HCT116 (cell line): ENCODE results near the gene CREBBP.

Experiments used
- CBX3 ChIP-seq: IDR thresholded peaks from 2 replicates; pipeline ENCODE4 v1.6.1; 2012; ENCODE audit warnings: low read depth
- ELF1 ChIP-seq: IDR thresholded peaks from 2 replicates; pipeline ENCODE4 v1.6.1; 2012; ENCODE audit warnings: low read depth, borderline replicate concordance
- EZH2 ChIP-seq: fragments of 200-600 bp; sonication (generic); IDR thresholded peaks from 2 replicates; pipeline ENCODE4 v1.6.1; 2017; ENCODE audit warnings: antibody characterized with exemption, mixed run types
- EZH2phosphoT487 ChIP-seq: fragments of 200-600 bp; IDR thresholded peaks from 2 replicates; pipeline ENCODE4 v1.6.1; 2018; ENCODE audit warnings: antibody characterized with exemption, borderline replicate concordance
- POLR2A ChIP-seq: IDR thresholded peaks from 2 replicates; pipeline ENCODE4 v1.7.0; 2011; ENCODE audit warnings: borderline replicate concordance; ENCODE audit not compliant: insufficient read depth, insufficient read length; ENCODE audit errors: extremely low read depth
- POLR2AphosphoS5 ChIP-seq: IDR thresholded peaks from 2 replicates; pipeline ENCODE4 v1.6.1; 2011; ENCODE audit warnings: mild to moderate bottlenecking, low read depth, low read length, moderate library complexity
- RAD21 ChIP-seq: IDR thresholded peaks from 2 replicates; pipeline ENCODE4 v1.6.1; 2012; ENCODE audit warnings: low read depth, mild to moderate bottlenecking
- SIN3A ChIP-seq: IDR thresholded peaks from 2 replicates; pipeline ENCODE4 v1.6.1; 2012; ENCODE audit warnings: low read depth
- SRF ChIP-seq: IDR thresholded peaks from 2 replicates; pipeline ENCODE4 v1.6.1; 2012; ENCODE audit warnings: low read depth
- TF ChIP-seq, protein P1 (sequence below), 3 experiments: fragments of 200-600 bp in 1 of 3; sonication (generic) in 1 of 3; IDR thresholded peaks in 2 of 3; conservative IDR thresholded peaks in 1 of 3; 2 replicates each; pipeline ENCODE4 v1.5.1; 2012 to 2017; ENCODE audit warnings: low read depth in 2 of 3, low read length in 2 of 3, antibody characterized with exemption in 1 of 3, borderline replicate concordance in 1 of 3, control low read depth in 1 of 3, mild to moderate bottlenecking in 1 of 3, mixed read lengths in 1 of 3, mixed run types in 1 of 3, moderate library complexity in 1 of 3; ENCODE audit not compliant: insufficient read depth in 1 of 3
- TF ChIP-seq, protein P2 (sequence below): IDR thresholded peaks from 2 replicates; pipeline ENCODE4 v1.6.1; 2012; ENCODE audit warnings: low read depth

GRCh38 chr16:3878610-3879009 is 1.9 kb downstream of the CREBBP start:
- TF ChIP-seq, protein P1, sequence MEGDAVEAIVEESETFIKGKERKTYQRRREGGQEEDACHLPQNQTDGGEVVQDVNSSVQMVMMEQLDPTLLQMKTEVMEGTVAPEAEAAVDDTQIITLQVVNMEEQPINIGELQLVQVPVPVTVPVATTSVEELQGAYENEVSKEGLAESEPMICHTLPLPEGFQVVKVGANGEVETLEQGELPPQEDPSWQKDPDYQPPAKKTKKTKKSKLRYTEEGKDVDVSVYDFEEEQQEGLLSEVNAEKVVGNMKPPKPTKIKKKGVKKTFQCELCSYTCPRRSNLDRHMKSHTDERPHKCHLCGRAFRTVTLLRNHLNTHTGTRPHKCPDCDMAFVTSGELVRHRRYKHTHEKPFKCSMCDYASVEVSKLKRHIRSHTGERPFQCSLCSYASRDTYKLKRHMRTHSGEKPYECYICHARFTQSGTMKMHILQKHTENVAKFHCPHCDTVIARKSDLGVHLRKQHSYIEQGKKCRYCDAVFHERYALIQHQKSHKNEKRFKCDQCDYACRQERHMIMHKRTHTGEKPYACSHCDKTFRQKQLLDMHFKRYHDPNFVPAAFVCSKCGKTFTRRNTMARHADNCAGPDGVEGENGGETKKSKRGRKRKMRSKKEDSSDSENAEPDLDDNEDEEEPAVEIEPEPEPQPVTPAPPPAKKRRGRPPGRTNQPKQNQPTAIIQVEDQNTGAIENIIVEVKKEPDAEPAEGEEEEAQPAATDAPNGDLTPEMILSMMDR (IDR thresholded peaks at IDR 0.05 in 2 of 3, conservative IDR thresholded peaks at IDR 0.05 in 1 of 3; ENCODE audit: borderline replicate concordance in 1 of 3, insufficient read depth in 1 of 3, low read depth in 2 of 3, low read length in 2 of 3), result no peak
- no peak for TF ChIP-seq SIN3A
- TF ChIP-seq EZH2phosphoT487, result no peak
- TF ChIP-seq POLR2AphosphoS5, result no peak
- TF ChIP-seq RAD21, result no peak
- no peak for TF ChIP-seq POLR2A
- no peak for TF ChIP-seq EZH2
- no peak for TF ChIP-seq SRF
- no peak for TF ChIP-seq ELF1
- no peak for TF ChIP-seq CBX3
- TF ChIP-seq, protein P2, sequence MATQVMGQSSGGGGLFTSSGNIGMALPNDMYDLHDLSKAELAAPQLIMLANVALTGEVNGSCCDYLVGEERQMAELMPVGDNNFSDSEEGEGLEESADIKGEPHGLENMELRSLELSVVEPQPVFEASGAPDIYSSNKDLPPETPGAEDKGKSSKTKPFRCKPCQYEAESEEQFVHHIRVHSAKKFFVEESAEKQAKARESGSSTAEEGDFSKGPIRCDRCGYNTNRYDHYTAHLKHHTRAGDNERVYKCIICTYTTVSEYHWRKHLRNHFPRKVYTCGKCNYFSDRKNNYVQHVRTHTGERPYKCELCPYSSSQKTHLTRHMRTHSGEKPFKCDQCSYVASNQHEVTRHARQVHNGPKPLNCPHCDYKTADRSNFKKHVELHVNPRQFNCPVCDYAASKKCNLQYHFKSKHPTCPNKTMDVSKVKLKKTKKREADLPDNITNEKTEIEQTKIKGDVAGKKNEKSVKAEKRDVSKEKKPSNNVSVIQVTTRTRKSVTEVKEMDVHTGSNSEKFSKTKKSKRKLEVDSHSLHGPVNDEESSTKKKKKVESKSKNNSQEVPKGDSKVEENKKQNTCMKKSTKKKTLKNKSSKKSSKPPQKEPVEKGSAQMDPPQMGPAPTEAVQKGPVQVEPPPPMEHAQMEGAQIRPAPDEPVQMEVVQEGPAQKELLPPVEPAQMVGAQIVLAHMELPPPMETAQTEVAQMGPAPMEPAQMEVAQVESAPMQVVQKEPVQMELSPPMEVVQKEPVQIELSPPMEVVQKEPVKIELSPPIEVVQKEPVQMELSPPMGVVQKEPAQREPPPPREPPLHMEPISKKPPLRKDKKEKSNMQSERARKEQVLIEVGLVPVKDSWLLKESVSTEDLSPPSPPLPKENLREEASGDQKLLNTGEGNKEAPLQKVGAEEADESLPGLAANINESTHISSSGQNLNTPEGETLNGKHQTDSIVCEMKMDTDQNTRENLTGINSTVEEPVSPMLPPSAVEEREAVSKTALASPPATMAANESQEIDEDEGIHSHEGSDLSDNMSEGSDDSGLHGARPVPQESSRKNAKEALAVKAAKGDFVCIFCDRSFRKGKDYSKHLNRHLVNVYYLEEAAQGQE, result no peak
